ENCODE results near the gene CYBC1.
A peak's percentile ranks its signal among the peaks of the same experiment; 100 is the strongest.

The CYBC1 gene

DNA sequence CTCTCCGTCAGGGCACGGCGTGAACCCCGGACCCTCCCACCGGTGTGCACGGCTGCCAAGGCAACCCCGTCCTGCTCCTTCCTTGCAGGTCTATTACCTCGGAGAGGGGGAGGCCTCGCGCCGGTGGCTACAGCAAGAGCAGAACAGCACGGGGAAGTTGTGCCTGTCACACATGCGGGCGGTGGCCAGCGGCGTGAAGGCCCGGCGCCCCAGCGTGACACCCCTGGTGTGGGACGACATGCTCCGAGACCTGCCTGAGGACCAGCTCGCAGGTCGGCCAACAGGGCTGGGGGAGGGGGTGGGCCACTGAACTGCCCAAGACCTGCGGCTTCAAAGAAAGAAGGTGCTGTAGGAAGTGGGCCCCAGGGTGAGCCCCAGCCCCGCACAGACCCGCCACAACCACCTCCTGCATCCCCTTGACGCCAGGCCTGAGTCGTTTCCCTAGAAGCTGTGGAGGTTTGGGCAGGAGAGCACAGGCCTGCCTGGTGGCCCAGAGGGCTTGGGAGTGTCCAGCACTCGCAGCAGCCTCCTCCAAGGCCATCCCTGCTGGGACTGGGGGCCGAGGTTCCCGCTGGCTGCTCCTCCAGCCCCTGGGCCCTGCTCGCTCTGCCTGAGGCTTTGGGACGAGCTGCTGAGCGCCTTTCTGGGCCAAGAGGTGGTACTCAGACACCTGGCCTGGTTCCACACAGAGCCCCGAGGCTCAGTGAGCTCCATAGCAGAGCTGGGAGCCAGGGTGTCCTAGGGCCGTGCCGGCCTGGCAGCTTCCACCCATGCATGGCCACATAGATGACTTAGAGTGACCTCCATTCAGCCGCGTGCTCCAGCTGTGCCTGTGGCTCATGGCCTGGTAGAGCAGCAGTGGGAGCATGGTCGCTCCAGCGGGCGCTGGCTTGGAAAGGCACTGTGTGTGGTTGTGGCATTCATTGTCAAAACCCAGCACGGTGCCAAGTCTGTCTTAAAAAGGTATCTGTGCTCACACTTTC is 14.7 kb downstream of the CYBC1 start:
- TF ChIP-seq EZH2 (IDR thresholded peaks at IDR 0.05; ENCODE audit: borderline replicate concordance, low read depth, low read length, severe bottlenecking) = no peak
- TF ChIP-seq, protein P1, sequence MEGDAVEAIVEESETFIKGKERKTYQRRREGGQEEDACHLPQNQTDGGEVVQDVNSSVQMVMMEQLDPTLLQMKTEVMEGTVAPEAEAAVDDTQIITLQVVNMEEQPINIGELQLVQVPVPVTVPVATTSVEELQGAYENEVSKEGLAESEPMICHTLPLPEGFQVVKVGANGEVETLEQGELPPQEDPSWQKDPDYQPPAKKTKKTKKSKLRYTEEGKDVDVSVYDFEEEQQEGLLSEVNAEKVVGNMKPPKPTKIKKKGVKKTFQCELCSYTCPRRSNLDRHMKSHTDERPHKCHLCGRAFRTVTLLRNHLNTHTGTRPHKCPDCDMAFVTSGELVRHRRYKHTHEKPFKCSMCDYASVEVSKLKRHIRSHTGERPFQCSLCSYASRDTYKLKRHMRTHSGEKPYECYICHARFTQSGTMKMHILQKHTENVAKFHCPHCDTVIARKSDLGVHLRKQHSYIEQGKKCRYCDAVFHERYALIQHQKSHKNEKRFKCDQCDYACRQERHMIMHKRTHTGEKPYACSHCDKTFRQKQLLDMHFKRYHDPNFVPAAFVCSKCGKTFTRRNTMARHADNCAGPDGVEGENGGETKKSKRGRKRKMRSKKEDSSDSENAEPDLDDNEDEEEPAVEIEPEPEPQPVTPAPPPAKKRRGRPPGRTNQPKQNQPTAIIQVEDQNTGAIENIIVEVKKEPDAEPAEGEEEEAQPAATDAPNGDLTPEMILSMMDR (IDR thresholded peaks at IDR 0.05; ENCODE audit: borderline replicate concordance, extremely low read depth, low read length, poor library complexity, severe bottlenecking) = no peak
- Histone ChIP-seq H3K9me3 (ENCODE audit: insufficient read depth, low read length, severe bottlenecking) (no peaks in the 10 kb centered on the region), H3K79me2 (ENCODE audit: insufficient read depth, low read length) (no peaks in the 10 kb centered on the region), H3K9ac (ENCODE audit: low read depth, low read length) (no peak overlapping the region), H3K27ac (ENCODE audit: low read length) (no peak overlapping the region), H2AFZ (ENCODE audit: low read depth, low read length) (no peak overlapping the region), H3K4me1 (ENCODE audit: insufficient read depth, low read length) (peaks cover 7% of the 10 kb centered on the region; the same call in 1 of the 2 replicates), H3K36me3 (ENCODE audit: insufficient read depth, low read length) (peaks cover 33% of the 10 kb centered on the region), H3K4me2 (ENCODE audit: insufficient read depth, low read length) (no peak overlapping the region), H4K20me1 (ENCODE audit: insufficient read depth, low read length) (peaks cover 7% of the 10 kb centered on the region; the same call in 1 of the 2 replicates), H3K27me3 (ENCODE audit: insufficient read depth, low read length, poor library complexity) (no peaks in the 10 kb centered on the region), H3K4me3 (ENCODE audit: low read depth in 1 of 2, low read length in 2 of 2) (no peak overlapping the region)
- DNase-seq (no peak), ATAC-seq (ENCODE audit: insufficient read depth, low read depth) (no peak)

DNA sequence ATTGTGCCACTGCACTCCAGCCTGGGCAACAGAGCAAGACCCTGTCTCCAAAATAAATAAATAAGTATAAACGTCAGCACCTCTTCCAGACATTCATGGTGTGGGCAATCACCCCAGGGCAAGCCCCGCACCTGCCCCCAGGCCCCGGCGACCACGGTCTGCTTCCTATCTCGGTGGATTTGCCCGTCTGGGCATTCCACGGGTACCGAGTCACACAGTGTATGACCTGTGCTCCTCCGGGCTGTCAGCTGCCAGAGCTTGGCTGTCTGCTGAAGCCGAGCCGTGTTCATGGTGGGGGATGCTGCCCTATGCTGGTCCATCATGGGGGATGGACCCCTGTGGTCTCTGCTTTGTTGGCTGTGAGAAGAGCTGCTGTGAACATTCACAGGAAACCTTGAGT is 15.4 kb downstream of the CYBC1 start:
- ATAC-seq (ENCODE audit: insufficient read depth, low read depth) (no peak), DNase-seq (no peak)
- Histone ChIP-seq H3K79me2 (ENCODE audit: insufficient read depth, low read length) (no peaks in the 10 kb centered on the region), H3K4me2 (ENCODE audit: insufficient read depth, low read length) (no peak overlapping the region), H3K9me3 (ENCODE audit: insufficient read depth, low read length, severe bottlenecking) (no peaks in the 10 kb centered on the region), H3K27me3 (ENCODE audit: insufficient read depth, low read length, poor library complexity) (no peaks in the 10 kb centered on the region), H3K4me3 (ENCODE audit: low read depth in 1 of 2, low read length in 2 of 2) (no peak overlapping the region), H4K20me1 (ENCODE audit: insufficient read depth, low read length) (peaks cover 4% of the 10 kb centered on the region; the same call in 1 of the 2 replicates), H3K36me3 (ENCODE audit: insufficient read depth, low read length) (peaks cover 33% of the 10 kb centered on the region), H2AFZ (ENCODE audit: low read depth, low read length) (no peak overlapping the region), H3K27ac (ENCODE audit: low read length) (no peak overlapping the region), H3K4me1 (ENCODE audit: insufficient read depth, low read length) (peaks cover 7% of the 10 kb centered on the region; the same call in 1 of the 2 replicates), H3K9ac (ENCODE audit: low read depth, low read length) (no peak overlapping the region)
- TF ChIP-seq, protein P1 (IDR thresholded peaks at IDR 0.05; ENCODE audit: borderline replicate concordance, extremely low read depth, low read length, poor library complexity, severe bottlenecking) = no peak
- TF ChIP-seq EZH2 (IDR thresholded peaks at IDR 0.05; ENCODE audit: borderline replicate concordance, low read depth, low read length, severe bottlenecking) = no peak

DNA sequence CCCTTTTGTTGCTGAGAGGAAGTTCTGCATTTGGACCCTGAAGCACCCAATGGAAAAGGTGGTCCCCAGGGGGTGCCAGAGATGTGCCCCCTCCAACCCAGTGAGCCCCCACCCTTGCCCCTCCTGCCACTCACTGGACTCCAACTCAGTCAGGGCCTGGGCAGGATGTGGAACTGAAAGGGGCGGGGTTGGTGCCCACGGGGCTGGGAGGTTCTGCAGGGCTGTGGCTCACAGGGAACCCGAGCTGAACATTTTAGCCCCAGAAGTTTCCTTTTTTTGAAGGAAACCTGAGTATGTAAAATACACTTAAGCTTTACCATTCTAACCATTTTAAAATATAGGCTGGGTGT is 16.4 kb downstream of the CYBC1 start:
- peak; percentile 49 for DNase-seq
- Histone ChIP-seq H3K36me3 (ENCODE audit: insufficient read depth, low read length) (peaks cover 27% of the 10 kb centered on the region), H3K27me3 (ENCODE audit: insufficient read depth, low read length, poor library complexity) (no peaks in the 10 kb centered on the region), H3K9me3 (ENCODE audit: insufficient read depth, low read length, severe bottlenecking) (no peaks in the 10 kb centered on the region), H3K4me2 (ENCODE audit: insufficient read depth, low read length) (no peak overlapping the region), H3K9ac (ENCODE audit: low read depth, low read length) (no peak overlapping the region), H4K20me1 (ENCODE audit: insufficient read depth, low read length) (no peaks in the 10 kb centered on the region), H3K4me3 (ENCODE audit: low read depth in 1 of 2, low read length in 2 of 2) (no peak overlapping the region), H3K4me1 (ENCODE audit: insufficient read depth, low read length) (peaks cover 7% of the 10 kb centered on the region; the same call in 1 of the 2 replicates), H3K27ac (ENCODE audit: low read length) (no peak overlapping the region), H2AFZ (ENCODE audit: low read depth, low read length) (no peak overlapping the region), H3K79me2 (ENCODE audit: insufficient read depth, low read length) (no peaks in the 10 kb centered on the region)
- ATAC-seq (ENCODE audit: insufficient read depth, low read depth) = peak; percentile 45; the same call in 1 of the 3 replicates
- TF ChIP-seq EZH2 (IDR thresholded peaks at IDR 0.05; ENCODE audit: borderline replicate concordance, low read depth, low read length, severe bottlenecking) = no peak
- TF ChIP-seq, protein P1 (IDR thresholded peaks at IDR 0.05; ENCODE audit: borderline replicate concordance, extremely low read depth, low read length, poor library complexity, severe bottlenecking) = no peak
